RWPE2 (cell line): ENCODE measurements around the gene DIO1.

Experiments used
- ATAC-seq: fragments of 200-7000 bp; cut with Tn5 transposase; 3 replicates; pipeline ENCODE4 v1.9.1; 2021; ENCODE audit warnings: low read depth
- DNase-seq: peaks from one replicate; pipeline ENCODE4 v3.0.0-alpha.2; 2020; ENCODE audit warnings: low spot score
- H3K27ac ChIP-seq: fragments of 450-650 bp; 2 replicates; pipeline ENCODE4 v1.5.1; 2017; ENCODE audit warnings: mild to moderate bottlenecking; ENCODE audit not compliant: poor library complexity, severe bottlenecking
- H3K27me3 ChIP-seq: fragments of 250-450 bp; sonication (Bioruptor Pico); 2 replicates; pipeline ENCODE4 v1.5.1; 2021; ENCODE audit warnings: mild to moderate bottlenecking, moderate library complexity; ENCODE audit not compliant: insufficient read depth, poor library complexity, severe bottlenecking
- H3K36me3 ChIP-seq: fragments of 250-450 bp; sonication (Bioruptor Pico); 2 replicates; pipeline ENCODE4 v1.5.1; 2020; ENCODE audit warnings: low read depth, mild to moderate bottlenecking, moderate library complexity
- H3K4me1 ChIP-seq: fragments of 250-450 bp; sonication (Bioruptor Pico); 2 replicates; pipeline ENCODE4 v1.5.1; 2021; ENCODE audit warnings: mild to moderate bottlenecking, moderate library complexity; ENCODE audit not compliant: insufficient read depth, poor library complexity, severe bottlenecking
- H3K4me3 ChIP-seq: fragments of 250-450 bp; sonication (Bioruptor Pico); 2 replicates; pipeline ENCODE4 v1.5.1; 2021; ENCODE audit warnings: mild to moderate bottlenecking, moderate library complexity; ENCODE audit not compliant: severe bottlenecking
- H3K9me3 ChIP-seq: fragments of 250-450 bp; sonication (Bioruptor Pico); 2 replicates; pipeline ENCODE4 v1.5.1; 2021; ENCODE audit warnings: mild to moderate bottlenecking, moderate library complexity; ENCODE audit not compliant: severe bottlenecking
- CTCF ChIP-seq: fragments of 450-650 bp; IDR thresholded peaks from one replicate; pipeline ENCODE4 v1.5.1; 2017; ENCODE audit warnings: mild to moderate bottlenecking, moderate library complexity; ENCODE audit not compliant: poor library complexity, severe bottlenecking

The DIO1 gene

GRCh38 chr1:53945433-53946251, 51.7 kb downstream of the DIO1 start, which contains the start of gene IFT25:
TSS of gene IFT25 (minus strand) at chr1:53945699. CDS start at chr1:53940082, 5,617 bp downstream.
- Histone ChIP-seq H3K36me3 (peaks cover 30% of the 10 kb centered on the region), H3K4me3 (peak within 1 kb of the TSS; percentile 75), H3K27ac (peak within 1 kb of the TSS; percentile 73), H3K27me3 (no peaks in the 10 kb centered on the region), H3K4me1 (peaks cover 4% of the 10 kb centered on the region), H3K9me3 (no peaks in the 10 kb centered on the region)
- TF ChIP-seq CTCF, result no peak
- peak; percentile 90 for DNase-seq
- peak; percentile 86 for ATAC-seq

GRCh38 chr1:53946252-53947171, 52.5 kb downstream of the DIO1 start, which contains the start of gene LRRC42:
TSS of gene LRRC42 (plus strand) at chr1:53946350. CDS start at chr1:53952000, 5,650 bp downstream.
- Histone ChIP-seq H3K27ac (peak within 1 kb of the TSS; percentile 73), H3K4me1 (peaks cover 4% of the 10 kb centered on the region), H3K4me3 (peak within 1 kb of the TSS; percentile 75), H3K9me3 (no peaks in the 10 kb centered on the region), H3K27me3 (no peaks in the 10 kb centered on the region), H3K36me3 (peaks cover 36% of the 10 kb centered on the region)
- DNase-seq (no peak), ATAC-seq (peak; percentile 70)
- peak; percentile 47 for TF ChIP-seq CTCF

GRCh38 chr1:53947172-53947907, 53.4 kb downstream of the DIO1 start:
- H3K27ac ChIP-seq, result peak overlapping the region; percentile 73
- H3K9me3 ChIP-seq, result no peaks in the 10 kb centered on the region
- DNase-seq, result no peak

GRCh38 chr1:53948291-53948690, 54.3 kb downstream of the DIO1 start:
- DNase-seq (no peak), ATAC-seq (no peak)
- Histone ChIP-seq H3K36me3 (peaks cover 53% of the 10 kb centered on the region), H3K27ac (peak overlapping the region; percentile 73), H3K9me3 (no peaks in the 10 kb centered on the region), H3K27me3 (no peaks in the 10 kb centered on the region), H3K4me1 (peaks cover 4% of the 10 kb centered on the region), H3K4me3 (no peak overlapping the region)
- TF ChIP-seq CTCF, result no peak

More at GRCh38 chr1:53947172-53947907, 53.4 kb downstream of the DIO1 start:
- no peak for ATAC-seq
- H3K4me3 ChIP-seq, result peak overlapping the region; percentile 75
- peaks cover 4% of the 10 kb centered on the region for H3K4me1 ChIP-seq
- H3K36me3 ChIP-seq, result peaks cover 43% of the 10 kb centered on the region
- H3K27me3 ChIP-seq, result no peaks in the 10 kb centered on the region
- TF ChIP-seq CTCF, result no peak
